ENCODE data around the gene BIRC7.

The BIRC7 gene

GRCh38 chr20:63285636-63286615 is 50.2 kb downstream of the BIRC7 start:
- Histone ChIP-seq H3K9me3 (no peaks in the 10 kb centered on the region), H3K36me3 (peaks cover 87% of the 10 kb centered on the region), H3K4me1 (ENCODE audit: control insufficient read depth in 1 of 2, insufficient read depth in 1 of 2, low read depth in 1 of 2, low read length in 1 of 2) (no peaks in the 10 kb centered on the region), H3K27me3 (no peaks in the 10 kb centered on the region), H3K4me3 (ENCODE audit: low read depth in 1 of 2, low read length in 1 of 2) (no peak overlapping the region), H3K27ac (no peak overlapping the region)
- TF ChIP-seq, protein P1, sequence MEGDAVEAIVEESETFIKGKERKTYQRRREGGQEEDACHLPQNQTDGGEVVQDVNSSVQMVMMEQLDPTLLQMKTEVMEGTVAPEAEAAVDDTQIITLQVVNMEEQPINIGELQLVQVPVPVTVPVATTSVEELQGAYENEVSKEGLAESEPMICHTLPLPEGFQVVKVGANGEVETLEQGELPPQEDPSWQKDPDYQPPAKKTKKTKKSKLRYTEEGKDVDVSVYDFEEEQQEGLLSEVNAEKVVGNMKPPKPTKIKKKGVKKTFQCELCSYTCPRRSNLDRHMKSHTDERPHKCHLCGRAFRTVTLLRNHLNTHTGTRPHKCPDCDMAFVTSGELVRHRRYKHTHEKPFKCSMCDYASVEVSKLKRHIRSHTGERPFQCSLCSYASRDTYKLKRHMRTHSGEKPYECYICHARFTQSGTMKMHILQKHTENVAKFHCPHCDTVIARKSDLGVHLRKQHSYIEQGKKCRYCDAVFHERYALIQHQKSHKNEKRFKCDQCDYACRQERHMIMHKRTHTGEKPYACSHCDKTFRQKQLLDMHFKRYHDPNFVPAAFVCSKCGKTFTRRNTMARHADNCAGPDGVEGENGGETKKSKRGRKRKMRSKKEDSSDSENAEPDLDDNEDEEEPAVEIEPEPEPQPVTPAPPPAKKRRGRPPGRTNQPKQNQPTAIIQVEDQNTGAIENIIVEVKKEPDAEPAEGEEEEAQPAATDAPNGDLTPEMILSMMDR (IDR thresholded peaks at IDR 0.05) = no peak

DNA sequence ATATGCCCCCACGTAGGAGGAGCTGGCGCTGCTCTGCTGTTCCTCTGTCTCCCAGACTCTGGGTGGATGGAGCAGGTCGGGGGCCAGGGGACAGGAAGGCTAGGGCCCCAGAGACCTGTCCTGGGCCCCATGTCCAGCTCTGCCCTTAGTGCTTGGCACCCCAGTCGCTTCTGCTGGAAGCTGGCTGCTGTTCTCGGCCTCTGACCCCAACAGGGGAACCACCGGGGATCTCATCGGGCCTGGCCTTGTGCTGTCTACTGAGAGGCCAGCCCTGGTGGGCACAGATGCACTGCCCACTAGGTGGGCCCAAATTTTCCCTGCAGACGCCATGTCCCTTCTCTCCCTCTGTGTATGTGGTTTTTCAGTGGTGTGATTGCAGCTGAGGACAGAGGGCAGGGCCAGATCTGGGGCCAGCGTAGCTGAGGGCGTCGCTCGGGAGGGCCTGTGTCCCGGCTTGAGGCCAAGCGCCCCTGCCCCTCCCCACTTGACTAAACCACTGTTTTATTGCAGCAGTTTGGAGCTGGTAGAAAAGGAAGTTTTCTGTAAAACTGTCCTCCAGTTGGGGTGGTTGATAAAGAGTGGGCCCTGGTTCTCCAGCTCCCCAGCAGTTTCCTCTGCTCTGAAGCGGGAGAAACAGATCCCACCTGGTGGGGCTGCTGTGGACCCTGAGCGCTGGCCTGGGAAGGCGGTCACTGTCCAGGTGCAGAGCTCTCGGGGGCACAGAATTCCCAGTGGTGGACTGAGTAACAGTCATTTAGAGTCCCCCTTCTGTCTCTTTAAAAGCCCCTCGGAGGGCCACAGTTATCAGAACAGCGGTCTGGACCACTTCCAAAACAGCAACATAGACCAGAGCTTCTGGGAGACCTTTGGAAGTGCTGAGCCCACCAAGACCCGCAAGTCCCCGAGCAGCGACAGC is 51.3 kb downstream of the BIRC7 start:
- TF ChIP-seq, protein P1 (IDR thresholded peaks at IDR 0.05) = no peak
- Histone ChIP-seq H3K4me3 (ENCODE audit: low read depth in 1 of 2, low read length in 1 of 2) (no peak overlapping the region), H3K27me3 (peaks cover 1% of the 10 kb centered on the region), H3K27ac (no peak overlapping the region), H3K9me3 (no peaks in the 10 kb centered on the region), H3K4me1 (ENCODE audit: control insufficient read depth in 1 of 2, insufficient read depth in 1 of 2, low read depth in 1 of 2, low read length in 1 of 2) (no peaks in the 10 kb centered on the region), H3K36me3 (peaks cover 76% of the 10 kb centered on the region)

GRCh38 chr20:63287697-63288580 is 52.2 kb downstream of the BIRC7 start:
- Histone ChIP-seq H3K4me3 (ENCODE audit: low read depth in 1 of 2, low read length in 1 of 2) (no peak overlapping the region), H3K27ac (no peak overlapping the region), H3K9me3 (no peaks in the 10 kb centered on the region), H3K27me3 (peaks cover 9% of the 10 kb centered on the region), H3K4me1 (ENCODE audit: control insufficient read depth in 1 of 2, insufficient read depth in 1 of 2, low read depth in 1 of 2, low read length in 1 of 2) (no peaks in the 10 kb centered on the region), H3K36me3 (peaks cover 67% of the 10 kb centered on the region)
- TF ChIP-seq, protein P1 (IDR thresholded peaks at IDR 0.05) = no peak

DNA sequence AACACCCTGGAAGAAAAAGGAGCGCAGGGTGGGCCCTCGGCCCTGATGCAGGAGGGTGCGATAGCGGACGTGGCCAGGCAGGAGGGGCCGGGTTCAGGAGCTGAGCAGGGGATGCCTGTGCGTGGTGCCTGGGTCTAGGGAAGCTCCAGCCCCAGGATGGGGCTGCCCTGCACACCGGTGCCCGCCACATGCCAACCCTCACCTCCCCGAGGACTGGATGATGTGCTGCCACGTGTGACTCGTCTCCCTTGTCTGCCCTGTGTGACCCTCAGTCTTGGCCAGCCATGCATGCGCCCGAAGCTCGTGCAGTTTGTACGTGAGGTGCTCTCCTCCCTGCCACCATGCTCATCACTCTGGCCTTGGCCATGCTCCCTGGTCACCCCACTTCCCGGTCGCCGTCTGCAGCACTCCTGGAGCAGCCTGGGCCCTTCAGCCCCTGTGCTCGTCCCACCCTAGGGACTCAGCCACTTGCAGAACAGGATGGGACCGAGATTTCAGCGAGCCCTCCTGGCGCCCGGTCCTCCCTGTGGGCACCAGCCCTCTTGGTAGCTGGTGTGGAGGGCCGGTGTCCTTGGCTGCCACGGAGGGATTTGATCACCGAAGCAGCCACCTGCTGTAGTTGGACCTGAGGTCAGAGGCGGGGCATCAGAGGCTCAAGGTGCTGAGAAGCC is 53.0 kb downstream of the BIRC7 start:
- Histone ChIP-seq H3K9me3 (no peaks in the 10 kb centered on the region), H3K36me3 (peaks cover 59% of the 10 kb centered on the region), H3K27me3 (peaks cover 17% of the 10 kb centered on the region), H3K4me3 (ENCODE audit: low read depth in 1 of 2, low read length in 1 of 2) (no peak overlapping the region), H3K27ac (no peak overlapping the region), H3K4me1 (ENCODE audit: control insufficient read depth in 1 of 2, insufficient read depth in 1 of 2, low read depth in 1 of 2, low read length in 1 of 2) (no peaks in the 10 kb centered on the region)
- TF ChIP-seq, protein P1 (IDR thresholded peaks at IDR 0.05) = no peak

Data from neutrophil (primary cell).